Suprapubic skin (tissue), 4 donors: Measurements from ENCODE around the gene IER3.
"Not testable (repeated sequence)": the region's sequence is repeated elsewhere in the genome, so short reads cannot be mapped to it uniquely, and the experiment has no call there.

ENCODE experiments used
- CTCF ChIP-seq, 2 donors: fragments of 200-600 bp in 1 of 2; fragments of 450-650 bp in 1 of 2; sonication (generic) in 1 of 2; IDR thresholded peaks; one replicate each; pipeline ENCODE4 v1.5.1; 2016 to 2019; ENCODE audit warnings: antibody characterized with exemption in 2 of 2, mild to moderate bottlenecking in 1 of 2, moderate library complexity in 1 of 2
- EP300 ChIP-seq: sonication (generic); formaldehyde crosslinking; IDR thresholded peaks from one replicate; pipeline ENCODE4 v1.6.1; 2017; ENCODE audit warnings: antibody characterized with exemption
- POLR2A ChIP-seq, 2 donors: fragments of 450-650 bp; IDR thresholded peaks; one replicate each; pipeline ENCODE4 v1.6.1; 2017; ENCODE audit warnings: antibody characterized with exemption in 2 of 2, mild to moderate bottlenecking in 2 of 2, moderate library complexity in 2 of 2
- POLR2AphosphoS5 ChIP-seq, 3 donors: sonication (generic); formaldehyde crosslinking; IDR thresholded peaks; one replicate each; pipeline ENCODE4 v1.6.1; 2017; ENCODE audit warnings: antibody characterized with exemption in 3 of 3

GRCh38 chr6:30723159-30723842, 21.0 kb downstream of the IER3 start:
- TF ChIP-seq POLR2A (IDR thresholded peaks at IDR 0.05); CTCF (IDR thresholded peaks at IDR 0.05); EP300; POLR2AphosphoS5 (IDR thresholded peaks at IDR 0.05): not testable (repeated sequence)
